Measurements from ENCODE around the gene LINC00305.

- TF ChIP-seq CTCF (IDR thresholded peaks at IDR 0.05) (no peak), POLR2A (IDR thresholded peaks at IDR 0.05) (no peak)
Observed at GRCh38 chr18:64090876-64091275, 58.0 kb downstream of the LINC00305 start.
